T-helper 9 cell (primary cell): Measurements from ENCODE around the gene PIK3AP1.
"Not testable (repeated sequence)": the region's sequence is repeated elsewhere in the genome, so short reads cannot be mapped to it uniquely, and the experiment has no call there.

Source experiments
- DNase-seq: peaks from one replicate; pipeline ENCODE4 v3.0.0-alpha.2; 2020

PIK3AP1 gene

DNA sequence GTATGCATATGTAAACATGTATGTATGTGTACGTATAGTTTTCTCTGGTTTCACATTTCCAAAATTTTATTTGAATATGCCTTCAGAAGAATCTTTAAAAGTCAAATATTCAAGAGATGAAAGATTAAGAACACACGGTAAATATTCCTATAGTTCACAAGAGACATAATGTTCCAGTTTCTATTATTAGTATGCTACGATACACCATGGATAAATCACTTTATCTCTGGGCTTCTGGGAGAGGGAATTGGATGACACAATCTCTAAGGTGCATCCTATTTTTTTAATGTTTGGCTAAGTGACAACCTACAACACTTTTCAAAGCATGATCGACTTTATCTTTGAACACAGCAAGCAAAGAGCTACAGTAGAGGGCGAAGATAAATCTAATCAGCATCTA lies 147.3 kb downstream of the PIK3AP1 start:
- DNase-seq = no peak

DNA sequence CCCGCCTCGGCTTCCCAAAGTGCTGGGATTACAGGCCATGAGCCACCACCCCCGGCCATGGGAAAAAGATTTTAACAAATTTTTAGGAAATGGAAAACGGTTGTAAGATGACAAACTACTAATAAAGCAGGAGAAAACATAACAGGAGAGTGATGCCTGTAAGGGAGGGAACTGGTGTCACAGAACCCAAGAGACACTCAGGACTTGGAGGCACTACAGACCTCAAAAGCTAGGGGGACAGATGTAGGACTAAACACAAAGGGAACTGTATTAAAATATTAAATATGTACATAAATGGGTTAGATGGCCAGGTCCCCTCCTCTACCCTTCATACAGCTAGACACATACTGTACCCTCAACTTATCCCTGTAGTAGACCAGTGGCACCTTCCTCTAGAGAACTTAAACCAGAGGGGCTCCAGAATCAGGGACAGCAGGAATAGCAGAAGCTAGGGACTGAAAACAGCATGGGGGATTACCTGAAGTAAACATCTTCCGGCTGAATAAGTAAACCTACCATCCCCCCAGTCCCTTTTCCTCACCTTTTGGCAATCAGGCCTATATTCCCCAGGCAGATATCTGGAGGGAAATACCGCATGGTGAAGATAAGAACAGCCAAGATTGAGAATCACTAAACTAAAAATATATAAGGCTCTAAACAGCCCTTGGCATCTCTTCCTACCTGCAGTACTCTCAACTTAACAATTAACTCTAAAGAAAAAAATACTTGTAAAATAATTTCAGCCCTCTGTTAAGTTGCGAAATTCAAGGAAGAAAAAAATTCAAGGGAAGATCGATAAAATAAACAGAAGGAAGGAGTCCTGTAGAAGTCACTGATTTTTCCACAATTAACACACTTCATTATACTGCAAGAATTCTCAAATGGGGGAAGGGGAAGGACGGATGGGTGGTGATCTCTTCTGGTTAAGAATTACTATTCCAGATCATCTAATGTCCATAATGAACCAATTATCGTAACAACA lies 149.0 kb downstream of the PIK3AP1 start:
- no peak for DNase-seq

DNA sequence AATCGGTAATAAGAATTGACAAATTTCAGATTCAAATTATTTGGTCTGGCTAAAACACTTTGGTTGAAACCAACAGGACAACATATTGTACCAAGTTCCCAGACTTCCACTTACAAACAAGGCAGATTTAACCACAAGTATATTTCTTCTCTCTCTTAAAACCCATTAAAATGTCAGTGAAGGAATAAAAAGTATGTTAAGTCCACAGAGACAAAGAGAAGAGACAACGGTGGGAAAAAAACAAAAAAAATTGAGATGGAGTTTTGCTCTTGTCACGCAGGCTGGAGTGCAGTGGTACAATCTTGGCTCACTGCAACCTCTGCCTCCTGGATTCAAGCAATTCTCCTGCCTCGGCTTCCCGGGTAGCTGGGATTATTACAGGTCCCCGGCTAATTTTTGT lies 149.8 kb downstream of the PIK3AP1 start:
- no peak for DNase-seq

DNA sequence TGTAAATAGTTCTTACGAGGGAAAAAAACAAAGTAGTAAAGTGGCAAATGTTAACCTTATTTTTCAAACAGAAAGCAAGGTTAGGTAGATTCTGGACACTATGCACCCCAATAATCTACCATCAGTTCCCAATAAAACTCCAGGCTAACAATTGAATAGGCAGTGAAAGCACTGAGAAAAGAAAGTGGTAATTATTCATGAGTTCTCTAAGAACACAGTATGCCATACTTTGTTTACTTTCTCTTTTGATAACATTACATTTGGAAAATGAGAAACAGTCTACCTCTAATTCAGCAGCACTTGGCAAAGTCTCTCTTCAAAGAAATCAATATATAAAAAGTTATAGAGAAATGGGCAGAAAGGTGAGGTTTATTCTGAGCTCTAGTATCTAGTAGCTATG lies 151.9 kb downstream of the PIK3AP1 start:
- DNase-seq = no peak

DNA sequence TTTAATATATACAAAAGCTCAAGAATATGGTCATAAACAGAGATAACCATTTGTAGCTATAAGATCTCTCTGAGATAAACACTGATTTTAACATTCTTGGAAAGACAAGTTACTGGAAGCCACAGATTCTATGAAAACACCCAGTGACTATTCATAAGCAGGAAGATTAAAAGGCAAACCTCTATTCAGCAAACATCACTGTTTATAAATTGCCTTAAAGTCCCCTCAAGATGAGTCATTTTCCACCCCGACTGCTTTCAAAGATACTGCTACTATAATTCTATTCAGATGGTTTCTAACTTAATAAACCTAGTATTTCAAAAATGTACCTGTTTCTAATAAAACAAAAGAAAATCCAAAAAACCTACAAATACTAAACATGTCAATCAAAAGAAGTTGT lies 154.5 kb downstream of the PIK3AP1 start:
- no peak for DNase-seq

DNA sequence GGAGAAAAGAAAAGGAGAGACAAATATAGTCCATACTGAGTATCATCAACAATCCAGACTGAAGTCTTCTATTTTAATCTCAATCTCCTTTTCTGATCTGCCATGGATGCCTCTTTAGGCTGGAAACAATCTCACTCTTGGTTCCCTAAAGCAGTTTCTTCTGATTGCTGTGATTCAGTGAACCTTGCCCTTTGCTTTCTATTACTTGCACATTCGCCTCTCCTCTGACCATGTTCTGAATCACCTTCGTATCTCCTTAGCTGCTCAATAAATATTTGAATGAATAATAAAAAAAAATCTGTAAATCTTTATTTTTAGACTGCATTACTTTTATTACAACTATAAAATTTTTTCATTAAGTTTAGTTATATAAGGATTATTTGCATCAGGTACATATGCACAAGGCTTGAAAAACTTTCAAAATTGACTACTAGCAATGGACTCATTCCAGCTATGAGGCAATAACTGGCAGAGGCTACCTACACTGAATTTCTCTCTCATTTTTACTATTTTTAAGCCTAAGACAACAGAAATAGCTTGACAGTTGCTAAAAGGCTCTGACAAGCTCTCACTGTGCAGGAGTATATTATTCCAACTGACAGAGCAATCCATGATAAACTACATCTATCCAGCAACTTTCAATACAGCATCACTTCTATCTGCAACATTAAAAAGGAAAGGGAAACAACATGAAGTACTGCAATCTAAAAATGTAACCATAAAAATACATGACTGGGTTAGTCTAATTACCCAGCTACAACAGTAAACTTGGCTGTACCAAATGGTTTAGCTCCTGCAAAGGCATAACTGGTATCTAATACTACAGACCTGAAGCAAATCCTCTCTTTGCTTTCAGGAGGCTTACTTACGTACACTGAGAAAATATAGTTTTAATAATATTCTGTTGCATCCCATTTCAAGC lies 159.1 kb downstream of the PIK3AP1 start:
- DNase-seq = no peak

DNA sequence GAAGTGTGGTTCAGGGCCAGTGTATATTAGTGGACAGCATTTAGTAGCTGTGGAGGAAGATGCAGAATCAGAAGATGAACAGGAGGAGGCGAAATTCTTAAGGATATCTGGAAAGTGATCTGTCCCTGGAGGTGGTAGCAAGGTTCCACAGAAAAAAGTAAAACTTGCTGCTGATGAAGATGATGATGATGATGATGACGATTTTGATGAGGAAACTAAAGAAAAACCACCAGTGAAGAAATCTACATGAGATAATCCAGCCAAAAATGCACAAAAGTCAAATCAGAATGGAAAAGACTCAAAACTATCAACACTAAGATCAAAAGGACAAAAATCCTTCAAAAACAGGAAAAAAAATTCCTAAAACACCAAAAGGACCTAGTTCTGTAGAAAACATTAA lies 159.8 kb downstream of the PIK3AP1 start:
- no peak for DNase-seq

DNA sequence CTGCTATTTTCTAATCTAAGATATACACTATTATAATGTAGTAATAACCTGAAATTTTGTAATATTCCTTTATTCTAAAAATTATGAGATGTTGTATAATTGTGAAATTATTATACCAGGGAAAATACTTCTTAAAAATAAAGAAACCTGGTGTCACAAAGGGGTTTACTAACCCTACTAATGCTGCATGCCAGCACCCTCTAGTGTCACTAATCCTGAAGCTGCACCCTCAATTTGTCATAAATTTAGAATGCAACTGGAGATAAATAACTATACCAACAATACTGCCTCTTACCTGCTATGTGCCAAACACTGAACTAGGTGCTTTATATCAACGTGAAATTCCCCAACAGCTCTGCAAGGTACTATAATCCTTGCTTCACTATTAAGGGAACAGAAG lies 164.3 kb downstream of the PIK3AP1 start:
- DNase-seq = no peak

DNA sequence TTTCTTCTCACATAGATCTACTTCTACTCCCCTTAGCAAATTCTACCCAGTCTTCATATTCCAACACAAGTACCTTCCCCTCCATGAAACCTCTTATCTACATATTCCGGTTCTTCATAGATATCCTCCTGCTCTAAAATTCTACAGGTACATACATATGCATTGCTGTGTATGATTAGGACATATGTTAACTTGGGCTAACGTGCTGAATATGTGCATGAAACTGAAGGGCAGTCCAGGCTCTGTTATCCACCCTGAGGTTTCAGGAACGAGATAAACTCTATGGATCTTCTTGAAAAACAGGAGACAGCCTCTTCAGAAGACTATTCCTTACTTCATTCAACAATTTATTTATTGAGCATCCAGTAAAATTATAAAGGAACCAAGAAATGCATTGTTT lies 165.0 kb downstream of the PIK3AP1 start:
- no peak for DNase-seq

DNA sequence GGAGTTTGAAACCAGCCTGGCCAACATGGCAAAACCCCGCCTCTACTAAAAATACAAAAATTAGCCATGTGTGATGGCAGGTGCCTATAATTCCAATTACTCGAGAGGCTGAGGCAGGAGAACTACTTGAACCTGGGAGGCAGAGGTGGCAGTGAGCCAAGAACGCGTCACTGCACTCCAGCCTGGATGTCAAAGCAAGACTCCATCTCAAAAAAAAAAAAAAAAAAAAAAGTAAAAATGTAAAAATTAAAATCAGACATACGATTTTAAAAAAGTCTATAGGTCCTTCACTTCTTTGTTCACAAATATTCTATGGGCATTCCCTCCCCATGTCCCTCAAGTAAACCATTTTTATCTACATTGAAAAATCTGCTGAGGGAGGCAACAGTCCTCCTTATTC lies 171.7 kb downstream of the PIK3AP1 start:
- DNase-seq = no peak

DNA sequence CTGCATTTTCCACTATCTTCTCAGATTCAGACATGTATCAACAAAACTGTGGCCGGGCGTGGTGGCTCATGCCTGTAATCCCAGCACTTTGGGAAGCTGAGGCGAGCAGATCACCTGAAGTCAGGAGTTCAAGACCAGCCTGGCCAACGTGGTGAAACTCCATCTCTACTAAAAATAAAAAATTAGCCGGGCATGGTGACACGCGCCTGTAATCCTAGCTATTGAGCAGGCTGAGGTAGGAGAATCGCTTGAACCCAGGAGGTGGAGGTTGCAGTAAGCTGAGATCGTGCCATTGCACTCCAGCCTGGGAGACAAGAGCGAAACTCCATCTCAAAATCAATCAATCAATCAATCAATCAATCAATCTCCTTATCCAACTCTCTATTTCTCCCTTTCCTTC lies 174.8 kb downstream of the PIK3AP1 start:
- not testable (repeated sequence) for DNase-seq
